Measurements from ENCODE around the gene RNF186.

RNF186 gene

DNA sequence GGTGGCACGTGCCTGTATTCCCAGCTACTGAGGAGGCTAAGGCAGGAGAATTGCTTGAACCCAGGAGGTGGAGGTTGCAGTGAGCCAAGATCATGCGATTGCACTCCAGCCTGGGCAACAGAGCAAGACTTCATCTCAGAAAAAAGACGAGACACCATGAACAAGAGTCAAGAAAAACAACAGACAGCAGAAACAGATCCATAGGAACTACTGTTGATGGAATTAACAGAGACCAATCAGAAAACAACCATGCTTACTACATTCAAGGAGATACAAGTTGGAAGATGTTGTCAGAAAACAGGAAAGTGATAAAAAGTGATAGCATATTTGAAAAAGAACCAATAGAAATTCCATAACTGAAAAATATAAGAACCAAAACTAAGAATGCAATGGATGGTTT, 47.9 kb upstream of the RNF186 start:
- Histone ChIP-seq H3K27ac (ENCODE audit: extremely low read depth, low read depth, low read length) (no peak overlapping the region), H3K9me3 (ENCODE audit: control insufficient read depth, insufficient read depth, low read depth, low read length) (no peaks in the 10 kb centered on the region), H3K36me3 (ENCODE audit: control insufficient read depth in 2 of 2, insufficient read depth in 1 of 2, low read length in 2 of 2) (no peaks in the 10 kb centered on the region), H3K4me1 (ENCODE audit: control insufficient read depth, insufficient read depth, low read length) (no peaks in the 10 kb centered on the region), H3K4me3 (ENCODE audit: low read depth, low read length) (no peak overlapping the region)
- CTCF ChIA-PET: no interaction called here
- POLR2A ChIA-PET: interaction anchor here (2.1 kb wide), 1 partner anchor 19 kb away, joined by 6 read pairs; the partner anchor contains the start of gene OTUD3
- no peak for TF ChIP-seq HOXD13 (CRISPR knock-in tag; IDR thresholded peaks at IDR 0.05; ENCODE audit: borderline replicate concordance)
- no peak for TF ChIP-seq SP2 (tag by site-specific recombination; IDR thresholded peaks at IDR 0.05)
- peak; percentile 76 for TF ChIP-seq SETDB1 (IDR thresholded peaks at IDR 0.05; ENCODE audit: insufficient read length, low read length)
- TF ChIP-seq ZNF223 (tag by site-specific recombination; IDR thresholded peaks at IDR 0.05): no peak
- no peak for TF ChIP-seq ZNF561 (tag by site-specific recombination; IDR thresholded peaks at IDR 0.05; ENCODE audit: borderline replicate concordance)
- TF ChIP-seq ZNF558 (tag by site-specific recombination; IDR thresholded peaks at IDR 0.05): no peak
- peak; percentile 60; the same call in 1 of the 2 replicates for TF ChIP-seq TRIM28 (IDR thresholded peaks at IDR 0.05; ENCODE audit: borderline replicate concordance, low read length)

DNA sequence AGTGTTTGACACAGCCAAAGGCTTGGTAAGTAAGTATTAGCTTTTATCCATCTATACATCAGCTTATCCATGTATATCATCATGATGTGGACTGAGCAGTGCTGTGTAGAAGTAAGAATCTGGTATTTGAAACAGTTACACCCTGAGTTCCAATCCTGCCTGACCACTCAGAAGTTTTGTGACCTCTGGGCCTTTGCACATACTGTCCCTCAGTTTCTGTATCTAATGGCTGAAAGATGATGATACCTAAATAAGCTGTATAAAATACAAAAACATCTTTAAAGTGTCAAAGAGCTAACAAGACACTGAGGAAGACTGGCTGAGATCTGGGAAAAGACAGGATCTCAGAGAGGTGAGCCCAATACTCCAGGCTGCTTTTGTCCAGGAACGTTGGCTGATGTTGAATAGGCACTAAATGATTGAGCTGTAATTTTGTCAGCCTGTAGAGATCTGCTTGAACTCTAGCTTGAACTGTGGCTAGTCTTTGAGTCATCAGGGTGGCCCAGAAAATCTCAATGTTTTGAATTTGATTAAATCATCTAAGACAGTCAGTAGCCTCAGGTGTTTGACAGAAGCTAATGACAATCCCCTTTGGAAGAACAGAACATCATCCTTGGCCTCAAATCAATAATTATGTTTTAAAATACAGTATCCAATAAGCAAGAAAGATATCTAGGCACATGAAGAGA, 46.9 kb upstream of the RNF186 start:
- Histone ChIP-seq H3K36me3 (ENCODE audit: control insufficient read depth in 2 of 2, insufficient read depth in 1 of 2, low read length in 2 of 2) (no peaks in the 10 kb centered on the region), H3K27ac (ENCODE audit: extremely low read depth, low read depth, low read length) (no peak overlapping the region), H3K4me3 (ENCODE audit: low read depth, low read length) (no peak overlapping the region), H3K4me1 (ENCODE audit: control insufficient read depth, insufficient read depth, low read length) (no peaks in the 10 kb centered on the region), H3K9me3 (ENCODE audit: control insufficient read depth, insufficient read depth, low read depth, low read length) (no peaks in the 10 kb centered on the region)
- ChIA-PET POLR2A (interaction anchor here (2.1 kb wide), 1 partner anchor 20 kb away, joined by 6 read pairs; the partner anchor contains the start of gene OTUD3), CTCF (interaction anchor here (0.6 to 1.1 kb wide), 3 partner anchors 10 to 500 kb away, joined by 3 to 4 read pairs (median 3); partner anchors contain the start of gene OTUD3)
- TF ChIP-seq HOXD13 (CRISPR knock-in tag; IDR thresholded peaks at IDR 0.05; ENCODE audit: borderline replicate concordance) (no peak), GFI1B (tag by site-specific recombination; IDR thresholded peaks at IDR 0.05) (no peak), ZNF623 (tag by site-specific recombination; IDR thresholded peaks at IDR 0.05) (peak; percentile 71)

DNA sequence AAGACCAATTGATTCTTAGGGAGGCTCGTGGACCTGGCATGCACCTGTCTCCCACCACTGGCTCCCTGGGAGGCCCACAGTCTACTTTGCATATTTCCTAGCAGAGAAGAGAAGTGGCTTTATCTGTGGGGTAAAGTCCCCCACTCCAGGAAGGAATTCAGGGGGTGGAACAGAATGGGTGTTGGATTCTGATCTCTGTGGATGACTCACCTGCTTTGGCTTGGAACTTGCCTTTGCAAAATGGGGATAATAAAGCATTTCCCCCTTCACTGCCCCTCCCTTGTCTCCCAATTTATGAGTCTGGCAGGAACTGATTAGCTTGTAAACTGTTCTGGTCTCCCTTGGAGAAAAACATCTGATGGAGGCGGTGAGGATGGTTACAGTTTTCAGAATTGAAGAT, 46.0 kb upstream of the RNF186 start:
- CTCF ChIA-PET: no interaction called here
- TF ChIP-seq ZNF654 (tag by site-specific recombination; IDR thresholded peaks at IDR 0.05; ENCODE audit: low read depth) (no peak), ZFHX2 (tag by site-specific recombination; conservative IDR thresholded peaks at IDR 0.05) (peak; percentile 78), ZSCAN16 (tag by site-specific recombination; IDR thresholded peaks at IDR 0.05) (no peak), IKZF3 (tag by site-specific recombination; IDR thresholded peaks at IDR 0.05) (no peak), ZNF660 (tag by site-specific recombination; IDR thresholded peaks at IDR 0.05) (0 out of 2 replicates have a peak, but pooled peaks have one; percentile 20), GLIS1 (tag by site-specific recombination; IDR thresholded peaks at IDR 0.05) (peak; percentile 34), ZNF529 (tag by site-specific recombination; IDR thresholded peaks at IDR 0.05; ENCODE audit: insufficient replicate concordance) (no peak), ZNF830 (tag by site-specific recombination; IDR thresholded peaks at IDR 0.05; ENCODE audit: low read depth) (no peak)
- TF ChIP-seq, protein P1, sequence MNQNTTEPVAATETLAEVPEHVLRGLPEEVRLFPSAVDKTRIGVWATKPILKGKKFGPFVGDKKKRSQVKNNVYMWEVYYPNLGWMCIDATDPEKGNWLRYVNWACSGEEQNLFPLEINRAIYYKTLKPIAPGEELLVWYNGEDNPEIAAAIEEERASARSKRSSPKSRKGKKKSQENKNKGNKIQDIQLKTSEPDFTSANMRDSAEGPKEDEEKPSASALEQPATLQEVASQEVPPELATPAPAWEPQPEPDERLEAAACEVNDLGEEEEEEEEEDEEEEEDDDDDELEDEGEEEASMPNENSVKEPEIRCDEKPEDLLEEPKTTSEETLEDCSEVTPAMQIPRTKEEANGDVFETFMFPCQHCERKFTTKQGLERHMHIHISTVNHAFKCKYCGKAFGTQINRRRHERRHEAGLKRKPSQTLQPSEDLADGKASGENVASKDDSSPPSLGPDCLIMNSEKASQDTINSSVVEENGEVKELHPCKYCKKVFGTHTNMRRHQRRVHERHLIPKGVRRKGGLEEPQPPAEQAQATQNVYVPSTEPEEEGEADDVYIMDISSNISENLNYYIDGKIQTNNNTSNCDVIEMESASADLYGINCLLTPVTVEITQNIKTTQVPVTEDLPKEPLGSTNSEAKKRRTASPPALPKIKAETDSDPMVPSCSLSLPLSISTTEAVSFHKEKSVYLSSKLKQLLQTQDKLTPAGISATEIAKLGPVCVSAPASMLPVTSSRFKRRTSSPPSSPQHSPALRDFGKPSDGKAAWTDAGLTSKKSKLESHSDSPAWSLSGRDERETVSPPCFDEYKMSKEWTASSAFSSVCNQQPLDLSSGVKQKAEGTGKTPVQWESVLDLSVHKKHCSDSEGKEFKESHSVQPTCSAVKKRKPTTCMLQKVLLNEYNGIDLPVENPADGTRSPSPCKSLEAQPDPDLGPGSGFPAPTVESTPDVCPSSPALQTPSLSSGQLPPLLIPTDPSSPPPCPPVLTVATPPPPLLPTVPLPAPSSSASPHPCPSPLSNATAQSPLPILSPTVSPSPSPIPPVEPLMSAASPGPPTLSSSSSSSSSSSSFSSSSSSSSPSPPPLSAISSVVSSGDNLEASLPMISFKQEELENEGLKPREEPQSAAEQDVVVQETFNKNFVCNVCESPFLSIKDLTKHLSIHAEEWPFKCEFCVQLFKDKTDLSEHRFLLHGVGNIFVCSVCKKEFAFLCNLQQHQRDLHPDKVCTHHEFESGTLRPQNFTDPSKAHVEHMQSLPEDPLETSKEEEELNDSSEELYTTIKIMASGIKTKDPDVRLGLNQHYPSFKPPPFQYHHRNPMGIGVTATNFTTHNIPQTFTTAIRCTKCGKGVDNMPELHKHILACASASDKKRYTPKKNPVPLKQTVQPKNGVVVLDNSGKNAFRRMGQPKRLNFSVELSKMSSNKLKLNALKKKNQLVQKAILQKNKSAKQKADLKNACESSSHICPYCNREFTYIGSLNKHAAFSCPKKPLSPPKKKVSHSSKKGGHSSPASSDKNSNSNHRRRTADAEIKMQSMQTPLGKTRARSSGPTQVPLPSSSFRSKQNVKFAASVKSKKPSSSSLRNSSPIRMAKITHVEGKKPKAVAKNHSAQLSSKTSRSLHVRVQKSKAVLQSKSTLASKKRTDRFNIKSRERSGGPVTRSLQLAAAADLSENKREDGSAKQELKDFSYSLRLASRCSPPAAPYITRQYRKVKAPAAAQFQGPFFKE (tag by site-specific recombination; IDR thresholded peaks at IDR 0.05; ENCODE audit: borderline replicate concordance): no peak
- TF ChIP-seq, protein P2, sequence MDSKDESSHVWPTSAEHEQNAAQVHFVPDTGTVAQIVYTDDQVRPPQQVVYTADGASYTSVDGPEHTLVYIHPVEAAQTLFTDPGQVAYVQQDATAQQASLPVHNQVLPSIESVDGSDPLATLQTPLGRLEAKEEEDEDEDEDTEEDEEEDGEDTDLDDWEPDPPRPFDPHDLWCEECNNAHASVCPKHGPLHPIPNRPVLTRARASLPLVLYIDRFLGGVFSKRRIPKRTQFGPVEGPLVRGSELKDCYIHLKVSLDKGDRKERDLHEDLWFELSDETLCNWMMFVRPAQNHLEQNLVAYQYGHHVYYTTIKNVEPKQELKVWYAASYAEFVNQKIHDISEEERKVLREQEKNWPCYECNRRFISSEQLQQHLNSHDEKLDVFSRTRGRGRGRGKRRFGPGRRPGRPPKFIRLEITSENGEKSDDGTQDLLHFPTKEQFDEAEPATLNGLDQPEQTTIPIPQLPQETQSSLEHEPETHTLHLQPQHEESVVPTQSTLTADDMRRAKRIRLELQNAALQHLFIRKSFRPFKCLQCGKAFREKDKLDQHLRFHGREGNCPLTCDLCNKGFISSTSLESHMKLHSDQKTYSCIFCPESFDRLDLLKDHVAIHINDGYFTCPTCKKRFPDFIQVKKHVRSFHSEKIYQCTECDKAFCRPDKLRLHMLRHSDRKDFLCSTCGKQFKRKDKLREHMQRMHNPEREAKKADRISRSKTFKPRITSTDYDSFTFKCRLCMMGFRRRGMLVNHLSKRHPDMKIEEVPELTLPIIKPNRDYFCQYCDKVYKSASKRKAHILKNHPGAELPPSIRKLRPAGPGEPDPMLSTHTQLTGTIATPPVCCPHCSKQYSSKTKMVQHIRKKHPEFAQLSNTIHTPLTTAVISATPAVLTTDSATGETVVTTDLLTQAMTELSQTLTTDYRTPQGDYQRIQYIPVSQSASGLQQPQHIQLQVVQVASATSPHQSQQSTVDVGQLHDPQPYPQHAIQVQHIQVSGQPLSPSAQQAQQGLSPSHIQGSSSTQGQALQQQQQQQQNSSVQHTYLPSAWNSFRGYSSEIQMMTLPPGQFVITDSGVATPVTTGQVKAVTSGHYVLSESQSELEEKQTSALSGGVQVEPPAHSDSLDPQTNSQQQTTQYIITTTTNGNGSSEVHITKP (tag by site-specific recombination; IDR thresholded peaks at IDR 0.05): peak; percentile 28; the same call in 1 of the 2 replicates
- TF ChIP-seq, protein P3, sequence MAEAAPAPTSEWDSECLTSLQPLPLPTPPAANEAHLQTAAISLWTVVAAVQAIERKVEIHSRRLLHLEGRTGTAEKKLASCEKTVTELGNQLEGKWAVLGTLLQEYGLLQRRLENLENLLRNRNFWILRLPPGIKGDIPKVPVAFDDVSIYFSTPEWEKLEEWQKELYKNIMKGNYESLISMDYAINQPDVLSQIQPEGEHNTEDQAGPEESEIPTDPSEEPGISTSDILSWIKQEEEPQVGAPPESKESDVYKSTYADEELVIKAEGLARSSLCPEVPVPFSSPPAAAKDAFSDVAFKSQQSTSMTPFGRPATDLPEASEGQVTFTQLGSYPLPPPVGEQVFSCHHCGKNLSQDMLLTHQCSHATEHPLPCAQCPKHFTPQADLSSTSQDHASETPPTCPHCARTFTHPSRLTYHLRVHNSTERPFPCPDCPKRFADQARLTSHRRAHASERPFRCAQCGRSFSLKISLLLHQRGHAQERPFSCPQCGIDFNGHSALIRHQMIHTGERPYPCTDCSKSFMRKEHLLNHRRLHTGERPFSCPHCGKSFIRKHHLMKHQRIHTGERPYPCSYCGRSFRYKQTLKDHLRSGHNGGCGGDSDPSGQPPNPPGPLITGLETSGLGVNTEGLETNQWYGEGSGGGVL (tag by site-specific recombination; IDR thresholded peaks at IDR 0.05): peak; percentile 93

More for the DNA sequence above, 46.0 kb upstream of the RNF186 start:
- H3K27ac ChIP-seq (ENCODE audit: extremely low read depth, low read depth, low read length): no peak overlapping the region
- H3K4me3 ChIP-seq (ENCODE audit: low read depth, low read length): no peak overlapping the region
- no peaks in the 10 kb centered on the region for H3K4me1 ChIP-seq (ENCODE audit: control insufficient read depth, insufficient read depth, low read length)
- POLR2A ChIA-PET: interaction anchor here (2.1 kb wide), 1 partner anchor 21 kb away, joined by 6 read pairs; the partner anchor contains the start of gene OTUD3
- no peaks in the 10 kb centered on the region for H3K36me3 ChIP-seq (ENCODE audit: control insufficient read depth in 2 of 2, insufficient read depth in 1 of 2, low read length in 2 of 2)
- H3K9me3 ChIP-seq (ENCODE audit: control insufficient read depth, insufficient read depth, low read depth, low read length): no peaks in the 10 kb centered on the region
